Ishikawa (cell line): ENCODE data around the gene OR4X1.

Source experiments
- CEBPB ChIP-seq: IDR thresholded peaks from 2 replicates; pipeline ENCODE4 v1.6.1; 2012
- CREB1 ChIP-seq: IDR thresholded peaks from 2 replicates; pipeline ENCODE4 v1.6.1; 2012; ENCODE audit warnings: low read depth
- EGR1 ChIP-seq: IDR thresholded peaks from 2 replicates; pipeline ENCODE4 v1.6.1; 2012
- EP300 ChIP-seq: IDR thresholded peaks from 2 replicates; pipeline ENCODE4 v1.6.1; 2012; ENCODE audit warnings: borderline replicate concordance
- FOXM1 ChIP-seq: IDR thresholded peaks from 2 replicates; pipeline ENCODE4 v1.6.1; 2012; ENCODE audit warnings: low read depth, borderline replicate concordance
- MAX ChIP-seq: IDR thresholded peaks from 2 replicates; pipeline ENCODE4 v1.6.1; 2012
- NFIC ChIP-seq: IDR thresholded peaks from 2 replicates; pipeline ENCODE4 v1.6.1; 2012
- RAD21 ChIP-seq: IDR thresholded peaks from 2 replicates; pipeline ENCODE4 v1.6.1; 2012; ENCODE audit warnings: low read depth
- REST ChIP-seq: IDR thresholded peaks from 2 replicates; pipeline ENCODE4 v1.6.1; 2012; ENCODE audit warnings: low read depth, mild to moderate bottlenecking
- TAF1 ChIP-seq: IDR thresholded peaks from 2 replicates; pipeline ENCODE4 v1.6.1; 2012; ENCODE audit warnings: low read depth, mild to moderate bottlenecking
- TCF12 ChIP-seq: IDR thresholded peaks from 2 replicates; pipeline ENCODE4 v1.6.1; 2012; ENCODE audit warnings: low read depth
- TEAD4 ChIP-seq: IDR thresholded peaks from 2 replicates; pipeline ENCODE4 v1.6.1; 2012
- USF1 ChIP-seq: IDR thresholded peaks from 2 replicates; pipeline ENCODE4 v1.6.1; 2012
- YY1 ChIP-seq: IDR thresholded peaks from 2 replicates; pipeline ENCODE4 v1.6.1; 2012; ENCODE audit warnings: low read depth
- ZBTB7A ChIP-seq: IDR thresholded peaks from 2 replicates; pipeline ENCODE4 v1.6.1; 2012; ENCODE audit warnings: low read depth

OR4X1 gene

GRCh38 chr11:48263423-48263911, at the start of gene OR4X1:
TSS of gene OR4X1 (plus strand) at chr11:48263861. CDS start at chr11:48263861, 0 bp downstream.
- TF ChIP-seq FOXM1 (no peak), RAD21 (no peak), TAF1 (no peak)

- TF ChIP-seq TCF12 (no peak), CEBPB (no peak), YY1 (no peak), ZBTB7A (no peak), EGR1 (no peak), CREB1 (no peak), RAD21 (no peak), TAF1 (no peak), TEAD4 (no peak)
These were observed 47.2 kb upstream of the OR4X1 start, which contains the start of gene OR4B1 for GRCh38 chr11:48216510-48216909. TSS of gene OR4B1 (plus strand) at chr11:48216810. CDS start at chr11:48216810, 0 bp downstream.

- TF ChIP-seq TEAD4, result no peak
- no peak for TF ChIP-seq FOXM1
- no peak for TF ChIP-seq TCF12
- no peak for TF ChIP-seq ZBTB7A
- no peak for TF ChIP-seq MAX
- TF ChIP-seq EP300, result no peak
- no peak for TF ChIP-seq RAD21
- no peak for TF ChIP-seq REST
- TF ChIP-seq EGR1, result no peak
- no peak for TF ChIP-seq YY1
- TF ChIP-seq USF1, result no peak
- TF ChIP-seq NFIC, result no peak
- no peak for TF ChIP-seq CEBPB
- TF ChIP-seq CREB1, result no peak
- TF ChIP-seq TAF1, result no peak
These were observed 34.9 kb upstream of the OR4X1 start for GRCh38 chr11:48228761-48229160.

GRCh38 chr11:48237727-48238126, 25.9 kb upstream of the OR4X1 start:
- TF ChIP-seq REST, result no peak
- TF ChIP-seq TEAD4, result no peak
- TF ChIP-seq FOXM1, result no peak
- no peak for TF ChIP-seq TAF1
- TF ChIP-seq CREB1, result no peak
- no peak for TF ChIP-seq EP300
- no peak for TF ChIP-seq NFIC
- no peak for TF ChIP-seq ZBTB7A
- no peak for TF ChIP-seq TCF12
- TF ChIP-seq RAD21, result no peak
- TF ChIP-seq USF1, result no peak
- TF ChIP-seq CEBPB, result no peak
- TF ChIP-seq EGR1, result no peak
- no peak for TF ChIP-seq YY1
- TF ChIP-seq MAX, result no peak

GRCh38 chr11:48242501-48242900, 21.2 kb upstream of the OR4X1 start:
- TF ChIP-seq REST (no peak), CREB1 (no peak)
